HG02642 (cell line): ENCODE measurements around the gene FBXL16.
A peak's percentile ranks its signal among the peaks of the same experiment; 100 is the strongest.
"Not testable (repeated sequence)": the region's sequence is repeated elsewhere in the genome, so short reads cannot be mapped to it uniquely, and the experiment has no call there.

Experiments
- ATAC-seq: cut with Tn5 transposase; IDR thresholded peaks from one replicate; pipeline ENCODE4 v1.9.1; 2021; ENCODE audit warnings: mild to moderate bottlenecking; ENCODE audit not compliant: unreplicated experiment, poor library complexity

The FBXL16 gene

GRCh38 chr16:694187-694862, 11.3 kb downstream of the FBXL16 start:
- no peak for ATAC-seq

- no peak for ATAC-seq
These were observed 11.8 kb downstream of the FBXL16 start for GRCh38 chr16:693766-694165.

DNA sequence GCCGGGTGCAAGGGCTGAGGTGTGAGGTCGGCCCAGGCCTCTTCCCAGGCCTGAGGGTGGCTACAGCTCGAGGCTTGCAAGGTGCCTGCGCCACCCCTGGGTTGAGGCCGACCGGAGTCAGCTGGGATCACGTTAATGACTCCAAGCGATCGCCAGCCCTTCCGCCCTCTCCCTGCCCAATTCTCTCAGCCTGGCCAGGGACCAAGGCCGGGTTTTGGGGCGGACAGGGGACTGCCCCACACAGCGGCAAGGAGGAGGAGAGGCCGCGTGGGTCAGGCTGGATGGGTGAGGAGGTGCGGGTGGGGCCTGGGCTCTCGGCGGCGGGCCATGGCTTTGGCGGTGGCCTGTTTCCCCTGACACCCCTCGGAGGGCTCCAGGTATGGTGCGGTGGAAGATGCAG, 12.2 kb downstream of the FBXL16 start:
- no peak for ATAC-seq

- ATAC-seq: no peak
These were observed 13.1 kb downstream of the FBXL16 start for GRCh38 chr16:692356-693108.

- ATAC-seq: not testable (repeated sequence)
These were observed 14.4 kb downstream of the FBXL16 start for GRCh38 chr16:691242-691641.

GRCh38 chr16:689175-689897, 16.3 kb downstream of the FBXL16 start:
- no peak for ATAC-seq

DNA sequence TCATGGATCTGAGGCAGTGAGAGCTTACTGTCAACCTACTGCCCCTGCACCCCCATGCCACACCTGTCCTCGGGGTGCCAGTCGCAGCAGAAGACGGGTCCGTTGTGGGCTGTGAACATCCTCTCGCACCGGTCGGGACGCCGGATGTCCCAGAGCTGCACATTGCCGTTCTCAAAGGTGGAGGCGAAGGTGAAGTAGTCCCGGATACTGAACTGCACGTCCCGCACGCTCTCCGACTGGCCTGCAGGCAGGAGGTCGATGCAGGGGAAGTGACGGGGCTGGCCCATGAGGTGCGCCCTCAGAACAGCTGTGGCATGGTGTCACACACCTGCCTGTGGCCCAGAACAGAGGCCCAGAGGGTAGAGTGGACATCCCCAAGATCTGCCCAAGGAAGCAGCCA, 18.1 kb downstream of the FBXL16 start:
- ATAC-seq: no peak

- ATAC-seq: no peak
These were observed 18.9 kb downstream of the FBXL16 start for GRCh38 chr16:686459-687260.

GRCh38 chr16:685967-686366, 19.6 kb downstream of the FBXL16 start:
- no peak for ATAC-seq

DNA sequence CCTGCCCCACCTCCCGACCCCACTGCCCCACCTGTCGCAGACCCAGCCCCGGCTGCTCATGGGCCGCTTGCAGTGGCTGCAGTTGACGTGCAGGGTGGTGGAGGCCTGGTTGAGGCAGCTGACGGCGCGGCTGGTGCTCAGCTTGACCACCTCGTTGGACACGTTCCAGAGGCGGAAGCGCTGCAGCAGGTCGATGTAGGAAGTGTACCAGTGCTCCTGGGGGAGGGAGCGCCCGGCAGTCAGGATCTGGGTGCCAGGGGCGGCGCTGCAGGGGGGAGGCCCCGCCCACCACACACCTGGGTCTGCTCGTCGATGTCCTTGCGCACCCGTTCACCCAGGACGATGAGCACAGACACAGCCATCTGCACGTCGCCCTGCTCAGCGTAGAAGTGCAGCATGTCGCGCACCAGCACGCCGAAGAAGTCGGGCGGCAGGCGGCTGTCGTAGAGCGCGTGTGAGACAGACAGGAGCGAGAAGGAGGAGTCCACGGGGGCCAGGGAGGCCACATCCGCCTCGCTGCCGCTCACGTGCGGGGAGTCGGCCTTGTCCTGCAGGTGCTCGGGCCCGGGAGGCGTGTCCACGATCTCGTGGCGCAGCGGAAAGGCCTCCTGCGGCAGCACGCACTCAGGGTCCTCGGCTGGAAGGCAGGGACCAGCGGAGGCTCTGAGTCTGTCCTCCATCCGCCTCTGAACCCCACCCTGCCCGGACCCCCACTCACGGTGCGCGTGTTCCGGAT, 20.5 kb downstream of the FBXL16 start:
- no peak for ATAC-seq

DNA sequence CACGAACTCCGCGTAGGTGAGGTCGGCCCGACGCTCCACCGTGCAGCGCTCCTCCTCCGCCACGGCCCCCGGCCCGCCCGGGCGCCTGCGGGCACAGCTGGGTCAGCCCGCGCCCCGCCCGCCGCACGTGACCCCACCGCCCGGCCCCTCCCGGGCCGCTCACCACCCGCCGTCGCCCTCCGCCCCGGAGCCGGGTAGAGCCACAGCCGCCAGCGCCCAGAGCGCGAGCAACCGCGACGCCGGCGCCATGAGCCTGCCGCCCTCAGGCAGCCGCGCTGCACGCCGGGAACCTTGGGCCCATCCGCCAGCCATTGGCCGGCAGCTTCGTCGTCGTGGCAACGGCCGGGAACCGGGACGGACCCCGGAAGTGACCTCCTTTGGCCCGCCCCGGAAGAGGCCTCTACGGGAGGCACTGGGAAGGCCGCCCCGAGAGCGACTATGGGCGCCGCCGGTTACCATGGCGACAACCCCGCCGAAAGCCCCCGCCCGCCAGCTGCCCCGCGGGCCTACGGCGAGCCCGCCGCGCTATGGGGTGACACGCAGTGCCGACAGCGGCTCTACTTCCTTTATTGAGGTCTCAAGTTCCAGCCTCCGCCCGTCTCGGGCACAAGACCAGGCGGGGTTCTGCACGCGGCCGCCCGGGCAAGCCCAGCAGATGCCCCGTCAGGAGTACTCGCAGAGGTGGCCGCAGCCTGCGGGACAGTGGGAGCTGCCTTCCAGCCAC, 21.4 kb downstream of the FBXL16 start, which contains the start of gene JMJD8:
Gene JMJD8 (minus strand): TSS at position 264 of the 724 bp plus-strand sequence. CDS start 15 bp downstream, at position 249.
- ATAC-seq: peak; percentile 57

- no peak for ATAC-seq
These were observed 22.1 kb downstream of the FBXL16 start for GRCh38 chr16:683396-684070.

DNA sequence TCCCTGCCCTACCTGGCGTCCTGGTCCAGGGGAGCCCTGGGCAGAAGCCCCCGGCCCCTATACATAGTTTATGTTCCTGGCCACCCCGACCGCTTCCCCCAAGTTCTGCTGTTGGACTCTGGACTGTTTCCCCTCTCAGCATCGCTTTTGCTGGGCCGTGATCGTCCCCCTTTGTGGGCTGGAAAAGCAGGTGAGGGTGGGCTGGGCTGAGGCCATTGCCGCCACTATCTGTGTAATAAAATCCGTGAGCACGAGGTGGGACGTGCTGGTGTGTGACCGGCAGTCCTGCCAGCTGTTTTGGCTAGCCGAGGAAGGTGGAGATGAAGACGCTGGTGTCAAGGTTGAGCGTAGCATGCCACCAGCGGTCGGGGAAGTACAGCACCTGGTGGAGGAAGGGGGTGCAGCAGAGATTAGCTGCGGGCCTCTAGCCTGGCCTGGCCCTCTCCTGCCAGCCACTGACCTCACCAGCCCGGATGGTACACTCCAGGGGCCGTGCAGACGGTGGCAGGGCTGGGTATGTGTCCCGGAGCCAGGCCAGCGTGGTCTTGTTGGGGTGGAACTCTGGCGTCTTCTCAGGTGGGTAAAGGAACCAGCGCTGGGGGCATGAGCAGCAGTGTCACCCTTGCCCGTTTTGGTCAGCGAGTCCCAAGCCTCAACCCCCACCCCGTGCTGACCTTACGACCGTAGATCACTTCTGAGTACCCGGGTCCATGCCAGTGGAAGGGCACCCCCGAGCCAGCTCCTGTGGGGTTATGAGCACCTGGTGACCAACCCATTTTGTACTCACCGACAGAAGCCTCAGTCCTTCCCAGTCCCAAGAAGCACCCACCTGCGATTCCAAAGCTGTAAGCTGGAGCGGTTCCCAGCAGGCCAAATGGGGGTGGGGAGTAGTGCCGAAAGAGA, 22.9 kb downstream of the FBXL16 start:
- ATAC-seq: no peak

DNA sequence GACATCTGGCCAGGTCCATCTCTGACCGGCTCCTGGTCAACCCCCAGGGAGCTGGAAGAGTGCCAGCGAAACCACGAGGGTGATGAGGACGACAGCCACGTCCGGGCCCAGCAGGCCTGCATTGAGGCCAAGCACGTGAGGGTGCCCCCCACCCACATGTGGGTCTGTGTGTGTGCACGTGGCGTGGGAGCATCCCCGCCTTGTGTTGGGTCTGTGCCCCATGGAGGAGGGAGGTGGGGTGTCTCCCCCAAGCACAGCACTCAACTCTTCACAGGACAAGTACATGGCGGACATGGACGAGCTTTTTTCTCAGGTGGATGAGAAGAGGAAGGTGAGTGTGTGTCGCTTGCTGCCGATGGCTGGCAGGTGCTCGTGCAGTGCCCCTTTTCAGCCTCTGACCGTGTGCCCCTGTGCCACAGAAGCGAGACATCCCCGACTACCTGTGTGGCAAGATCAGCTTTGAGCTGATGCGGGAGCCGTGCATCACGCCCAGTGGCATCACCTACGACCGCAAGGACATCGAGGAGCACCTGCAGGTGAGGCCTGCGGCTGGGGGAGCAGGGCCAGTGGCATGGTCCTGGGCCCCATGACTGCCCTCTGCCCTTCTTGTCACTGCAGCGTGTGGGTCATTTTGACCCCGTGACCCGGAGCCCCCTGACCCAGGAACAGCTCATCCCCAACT, 23.7 kb downstream of the FBXL16 start:
- no peak for ATAC-seq

GRCh38 chr16:680967-681745, 24.4 kb downstream of the FBXL16 start:
- ATAC-seq: no peak

DNA sequence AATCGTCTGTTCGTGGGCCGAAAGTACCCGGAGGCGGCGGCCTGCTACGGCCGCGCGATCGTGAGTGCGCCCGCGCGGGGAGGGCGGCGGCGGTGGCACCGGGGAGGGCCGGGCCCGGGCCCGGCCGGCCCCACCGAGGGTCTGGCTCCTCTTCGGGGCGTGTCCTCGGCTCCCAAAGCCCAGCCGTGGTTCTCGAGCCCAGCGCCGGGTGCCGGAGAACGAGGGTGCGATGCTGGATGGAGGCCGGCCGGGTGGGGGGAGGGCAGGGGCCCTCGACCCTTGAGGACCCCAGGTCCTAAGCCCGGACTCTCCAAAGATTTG, 25.0 kb downstream of the FBXL16 start:
- ATAC-seq: peak; percentile 1
